ENCODE measurements around the gene SLC6A13.
"Not testable (repeated sequence)": the region's sequence is repeated elsewhere in the genome, so short reads cannot be mapped to it uniquely, and the experiment has no call there.

SLC6A13 gene

DNA sequence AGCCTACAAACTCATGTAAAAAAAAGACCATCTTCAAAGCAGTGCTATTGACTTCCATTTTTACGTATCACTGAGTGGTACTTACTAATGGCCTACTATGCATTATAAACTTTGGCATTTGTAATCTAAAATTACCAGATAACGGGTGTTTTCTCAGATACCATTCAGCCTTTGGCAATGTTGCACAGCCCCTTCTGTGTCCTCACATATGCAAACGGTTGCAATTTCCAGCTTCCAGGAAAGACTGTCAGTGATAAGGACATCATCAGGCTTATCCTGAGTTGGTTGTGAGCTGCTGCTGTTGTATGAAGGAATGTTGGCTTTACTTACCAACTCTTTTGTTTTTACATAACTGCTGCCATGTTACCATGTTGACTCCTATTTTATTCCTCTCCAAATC, 1.6 kb upstream of the SLC6A13 start:
- no peak for DNase-seq

DNA sequence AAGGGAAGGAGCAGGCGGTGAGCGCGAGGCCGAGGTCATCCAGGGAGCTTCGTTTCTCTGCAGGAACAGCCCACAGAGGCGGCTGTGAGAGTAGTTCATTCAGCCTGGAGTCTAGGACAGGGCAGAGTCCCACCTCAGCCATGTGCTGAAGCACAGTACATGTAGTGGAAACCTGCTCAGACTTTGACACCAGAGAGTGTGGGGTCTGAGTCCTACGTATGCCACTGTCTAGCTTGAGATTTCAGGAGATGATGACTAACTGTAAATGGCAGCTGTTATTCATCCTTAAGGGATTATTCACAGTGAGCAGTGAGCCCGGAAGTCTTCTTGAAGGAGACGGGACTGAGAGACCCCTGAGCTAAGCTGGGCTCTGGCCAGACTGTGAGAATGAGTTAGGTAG, 938 bp upstream of the SLC6A13 start:
- no peak for DNase-seq

DNA sequence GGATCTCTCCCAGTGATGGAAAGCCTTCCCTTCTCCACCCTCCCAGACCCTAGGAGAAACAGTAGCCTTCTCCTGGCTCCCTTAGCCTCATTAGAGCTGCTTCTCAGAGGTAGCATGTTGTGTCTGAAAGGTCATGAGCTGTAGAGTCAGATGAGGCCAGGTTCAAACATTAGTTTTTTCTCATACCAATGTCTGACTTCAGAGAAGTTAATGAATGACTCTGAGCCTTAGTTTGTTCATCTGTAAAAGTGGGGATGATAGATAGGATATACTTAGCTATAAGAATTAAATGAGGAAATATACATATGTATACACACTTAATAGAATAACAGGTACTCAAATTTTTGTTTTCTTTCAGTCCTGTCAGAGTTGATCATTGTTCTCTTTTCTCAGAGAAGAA, 523 bp downstream of the SLC6A13 start:
- no peak for DNase-seq

DNA sequence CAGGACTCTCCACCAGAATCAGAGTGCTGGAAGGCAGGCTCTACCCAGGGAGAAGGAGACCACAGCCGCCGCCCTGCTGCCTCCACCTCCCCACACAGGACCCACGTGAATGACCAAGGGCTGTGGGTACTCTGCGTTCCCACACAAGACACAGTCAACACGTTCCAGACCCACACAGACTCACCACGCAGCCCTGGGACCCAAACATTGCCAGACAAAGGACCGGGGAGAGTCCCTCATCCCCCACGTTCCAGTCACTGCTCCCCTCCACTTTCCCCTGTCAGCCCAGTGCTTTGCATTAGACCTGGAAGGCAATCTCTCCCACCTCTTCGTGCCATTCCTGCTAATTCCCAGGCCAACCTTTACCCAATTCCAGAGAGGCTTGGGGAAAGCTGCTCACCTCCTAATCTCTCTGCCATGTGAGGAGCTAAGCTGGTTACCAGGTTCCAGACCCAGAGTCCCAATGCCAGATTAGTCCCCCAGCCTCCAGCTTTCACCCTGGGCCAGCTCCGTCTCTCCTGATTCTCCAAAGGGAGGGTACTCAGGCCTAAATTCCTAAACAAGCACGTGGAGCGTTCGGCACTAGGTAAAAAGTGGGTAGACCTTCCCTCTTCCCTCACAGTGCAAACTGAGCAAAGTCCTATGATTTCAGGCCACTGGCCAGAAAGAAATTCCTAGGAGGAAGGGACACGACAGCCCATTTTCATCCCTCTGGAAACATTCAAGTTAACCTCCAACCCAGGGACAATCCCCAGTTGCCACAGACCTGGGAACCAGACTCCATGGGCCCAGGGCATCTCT, 4.9 kb downstream of the SLC6A13 start:
- no peak for DNase-seq

DNA sequence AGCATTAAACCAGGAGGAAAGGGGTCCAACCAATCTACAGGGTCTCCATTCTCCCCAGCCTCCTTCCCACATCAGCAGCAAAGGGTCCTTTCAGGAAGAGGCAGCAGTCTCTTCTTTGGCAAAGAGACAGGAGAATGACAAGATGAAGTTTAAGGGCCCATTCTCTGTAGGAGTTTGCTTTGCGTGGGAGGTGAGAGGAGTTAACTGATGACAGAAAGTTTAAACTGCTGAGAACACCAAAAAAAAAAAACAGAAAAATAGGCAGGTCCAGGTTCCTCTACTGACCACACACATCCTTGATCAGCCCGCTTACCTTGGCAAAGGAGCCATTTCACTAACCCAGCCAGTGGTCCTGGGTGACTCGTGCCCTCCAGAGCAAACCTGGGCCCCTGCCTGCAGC, 5.7 kb downstream of the SLC6A13 start:
- no peak for DNase-seq

DNA sequence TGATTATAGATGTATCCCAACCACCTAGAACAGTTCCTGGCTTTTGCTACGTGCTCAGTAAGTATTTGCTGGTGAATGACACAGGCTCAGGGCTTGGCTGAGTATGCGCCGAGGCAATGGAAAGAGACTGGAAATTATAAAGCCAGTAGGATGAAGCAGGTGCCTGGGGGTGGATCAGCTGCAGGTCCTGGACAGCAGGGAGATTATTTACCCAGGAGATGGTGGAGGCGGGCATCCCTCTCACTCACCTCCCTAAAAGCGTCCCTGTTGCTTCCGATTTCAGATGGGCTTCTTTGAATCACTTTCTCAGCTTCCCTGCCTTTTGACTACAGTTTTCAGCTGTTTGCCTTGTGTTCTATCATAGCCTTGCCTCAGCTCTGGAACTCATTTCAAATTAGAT, 6.4 kb downstream of the SLC6A13 start:
- peak in 1 of 51 donors; percentile 5 for DNase-seq

DNA sequence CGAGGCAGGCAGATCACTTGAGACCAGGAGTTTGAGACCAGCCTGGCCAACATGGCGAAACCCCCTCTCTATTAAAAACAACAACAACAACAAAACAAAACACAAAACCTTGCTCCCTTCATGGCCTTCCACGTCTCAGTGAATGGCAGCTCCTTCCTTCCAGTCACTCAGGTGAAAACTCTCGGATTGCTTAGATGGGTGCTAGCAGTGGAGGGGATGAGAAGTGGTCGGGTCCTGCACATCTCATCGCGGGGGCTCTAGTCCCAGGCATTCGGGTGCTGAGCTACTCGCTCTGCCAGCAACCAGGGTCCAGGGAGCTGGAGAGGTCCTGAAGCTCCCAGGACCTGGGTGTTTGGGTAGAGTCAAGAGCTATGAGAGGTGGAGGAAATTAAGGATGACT, 7.7 kb downstream of the SLC6A13 start:
- no peak for DNase-seq

DNA sequence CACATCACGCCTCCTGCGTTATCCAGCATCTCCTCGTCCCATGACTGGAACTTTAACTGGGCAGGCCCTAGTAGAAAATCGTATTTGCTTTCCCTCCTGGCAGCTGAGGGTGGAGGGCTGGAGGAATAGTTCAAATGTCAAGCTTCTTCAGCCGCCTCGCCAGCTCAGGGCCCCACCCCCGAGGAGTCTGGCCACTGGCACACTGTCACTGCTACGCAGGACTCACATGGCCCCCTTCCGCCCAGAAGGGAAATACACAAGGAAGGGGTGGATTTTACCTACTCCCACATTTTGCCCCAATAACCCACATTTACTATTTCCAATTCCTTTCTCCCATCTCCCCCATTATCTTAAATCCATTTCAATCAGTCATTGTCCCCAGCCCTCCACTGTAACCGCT, 8.6 kb downstream of the SLC6A13 start:
- no peak for DNase-seq

DNA sequence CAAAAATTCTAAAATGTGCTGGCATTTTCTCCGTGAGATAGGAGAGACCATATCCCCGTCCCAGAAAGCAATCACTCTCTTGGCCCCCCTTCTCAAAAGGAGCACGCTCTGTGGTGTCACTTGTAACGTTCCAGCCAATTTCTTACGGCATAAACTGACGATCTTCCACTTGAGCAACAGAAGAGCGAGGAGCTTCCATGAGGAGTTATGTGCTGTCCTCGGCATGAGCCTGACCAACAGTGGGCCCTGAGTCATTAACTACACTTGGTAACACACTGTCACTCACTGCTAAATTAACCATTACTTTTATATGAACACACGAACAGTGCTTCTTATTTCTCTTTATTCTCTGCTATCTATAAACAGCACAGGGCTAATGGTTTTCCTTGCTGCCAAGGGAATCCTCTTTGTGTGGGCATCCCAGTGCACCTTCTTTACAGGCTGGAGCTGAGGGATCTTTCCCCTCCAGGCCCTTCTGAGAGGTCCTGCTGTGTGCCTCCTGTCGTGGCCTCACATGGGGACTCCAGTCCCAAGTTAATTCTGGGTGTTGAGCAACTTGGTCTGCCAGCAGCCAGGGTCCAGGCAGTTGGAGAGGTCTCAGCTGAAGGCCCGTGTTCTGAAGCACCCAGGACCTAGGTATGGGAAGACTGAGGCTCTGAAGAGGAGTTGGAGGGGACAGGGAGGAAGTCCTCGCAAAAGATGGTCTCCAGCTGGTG, 9.4 kb downstream of the SLC6A13 start:
- no peak for DNase-seq

DNA sequence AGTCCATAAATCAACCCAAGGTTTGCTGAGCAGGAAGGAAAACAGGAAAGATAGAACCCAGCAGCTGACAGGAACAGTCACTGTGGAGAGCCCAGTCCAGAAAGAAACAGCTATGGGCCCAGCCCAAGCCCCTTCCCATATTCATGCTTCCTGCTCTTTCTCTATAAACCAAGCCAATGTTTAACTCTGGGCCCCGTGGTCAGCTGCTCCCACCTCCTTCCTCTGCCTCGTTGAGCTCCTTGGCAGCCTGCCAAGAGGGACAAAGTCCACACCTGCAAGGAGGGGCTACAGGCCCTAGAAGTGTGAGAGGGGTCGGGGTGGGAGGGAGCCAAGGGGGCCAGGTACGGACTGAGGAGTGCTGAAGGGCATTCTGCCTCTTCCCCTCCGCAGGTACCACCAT, 10.0 kb downstream of the SLC6A13 start:
- DNase-seq = no peak

DNA sequence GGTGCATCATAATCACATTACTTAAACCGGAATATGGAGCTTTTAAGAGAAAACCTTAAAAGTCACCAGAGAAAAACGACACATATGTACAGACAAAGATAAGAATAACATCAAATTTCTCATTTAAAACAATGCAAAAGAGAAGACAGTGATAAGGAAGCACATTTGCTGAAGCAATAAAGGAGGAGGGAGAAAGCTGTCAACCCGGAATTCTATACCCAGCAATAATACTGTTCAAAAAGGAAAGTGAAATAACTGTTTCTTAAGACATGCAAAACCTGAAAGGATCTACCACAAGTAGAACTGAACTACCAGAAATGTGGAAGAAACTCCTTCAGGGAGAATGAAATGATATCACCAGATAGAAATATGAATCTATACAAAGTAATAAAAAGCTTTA, 15.4 kb downstream of the SLC6A13 start:
- no peak for DNase-seq

DNA sequence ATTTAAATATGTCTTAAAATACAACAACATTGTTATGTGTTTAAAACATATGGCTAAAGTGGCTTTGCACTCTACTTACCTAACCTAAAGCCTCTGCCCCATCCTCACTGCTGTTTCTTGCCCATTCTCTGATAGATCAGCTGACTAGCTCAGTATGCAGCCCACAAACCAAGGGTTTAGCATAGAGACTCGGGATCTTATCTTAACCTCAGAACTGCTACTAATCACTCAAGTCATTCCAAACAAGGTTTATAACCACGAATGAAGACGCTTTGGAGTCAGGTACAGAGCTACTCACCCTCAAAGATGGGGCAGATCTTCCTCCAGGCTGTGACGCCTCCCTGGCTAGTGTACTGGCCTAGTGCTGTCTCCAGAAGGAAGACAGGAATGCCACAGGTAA, 19.3 kb downstream of the SLC6A13 start:
- no peak for DNase-seq

DNA sequence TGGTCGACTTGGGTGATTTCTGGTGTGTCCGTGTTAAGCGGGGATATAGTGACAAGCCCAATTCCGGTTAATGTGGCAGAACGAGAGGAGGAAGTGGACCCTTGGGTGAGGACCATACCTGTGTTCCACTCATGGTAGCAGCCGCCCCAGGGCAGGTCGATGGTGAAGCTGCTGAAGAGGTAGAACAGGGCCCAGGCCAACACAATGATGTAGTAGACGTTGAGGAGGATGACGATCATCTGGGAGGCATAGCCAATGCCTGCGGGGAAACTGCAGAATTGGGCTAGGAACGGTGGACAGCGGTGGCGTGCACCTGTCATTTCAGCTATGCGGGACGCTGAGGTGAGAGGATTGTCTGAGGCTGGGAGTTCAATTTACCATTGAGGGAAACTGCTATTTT, 20.1 kb downstream of the SLC6A13 start:
- DNase-seq = no peak

DNA sequence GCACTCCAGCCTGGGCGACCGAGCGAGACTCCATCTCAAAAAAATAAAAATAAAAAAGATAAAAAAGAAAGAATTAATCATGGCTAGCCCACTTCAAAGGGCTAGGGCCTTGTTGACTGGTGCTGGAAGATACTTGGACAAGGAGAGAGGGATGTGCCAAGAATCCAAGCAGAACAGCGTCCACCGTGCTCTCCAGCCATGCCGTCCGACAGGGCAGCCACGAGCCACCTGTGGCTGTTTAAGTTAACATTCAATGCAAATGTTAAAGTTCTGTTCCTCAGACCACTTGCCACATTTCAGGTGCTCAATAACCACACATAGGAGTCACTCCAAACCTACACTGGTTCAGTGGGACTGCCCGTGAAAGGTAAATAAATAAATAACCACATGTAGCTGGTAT, 21.4 kb downstream of the SLC6A13 start:
- DNase-seq = no peak

DNA sequence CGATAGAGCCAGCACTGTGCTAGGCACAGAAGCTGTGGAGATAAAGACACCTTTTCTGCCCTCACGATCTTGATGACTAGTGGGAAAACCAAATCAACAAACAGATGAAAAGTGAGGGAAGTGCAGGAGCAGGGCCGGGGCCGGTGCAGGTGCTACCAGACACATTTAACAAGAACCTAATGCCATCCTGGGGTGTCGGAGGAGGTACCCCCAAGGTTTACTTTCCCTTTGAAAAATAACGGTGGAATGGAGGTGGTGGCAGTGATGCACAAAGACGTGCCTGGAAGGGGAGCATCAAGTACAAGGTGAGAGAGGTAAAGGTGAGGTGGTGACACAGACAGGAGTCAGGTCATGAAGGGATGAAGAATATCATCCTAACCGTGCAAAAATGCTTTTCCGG, 22.1 kb downstream of the SLC6A13 start:
- DNase-seq = no peak

DNA sequence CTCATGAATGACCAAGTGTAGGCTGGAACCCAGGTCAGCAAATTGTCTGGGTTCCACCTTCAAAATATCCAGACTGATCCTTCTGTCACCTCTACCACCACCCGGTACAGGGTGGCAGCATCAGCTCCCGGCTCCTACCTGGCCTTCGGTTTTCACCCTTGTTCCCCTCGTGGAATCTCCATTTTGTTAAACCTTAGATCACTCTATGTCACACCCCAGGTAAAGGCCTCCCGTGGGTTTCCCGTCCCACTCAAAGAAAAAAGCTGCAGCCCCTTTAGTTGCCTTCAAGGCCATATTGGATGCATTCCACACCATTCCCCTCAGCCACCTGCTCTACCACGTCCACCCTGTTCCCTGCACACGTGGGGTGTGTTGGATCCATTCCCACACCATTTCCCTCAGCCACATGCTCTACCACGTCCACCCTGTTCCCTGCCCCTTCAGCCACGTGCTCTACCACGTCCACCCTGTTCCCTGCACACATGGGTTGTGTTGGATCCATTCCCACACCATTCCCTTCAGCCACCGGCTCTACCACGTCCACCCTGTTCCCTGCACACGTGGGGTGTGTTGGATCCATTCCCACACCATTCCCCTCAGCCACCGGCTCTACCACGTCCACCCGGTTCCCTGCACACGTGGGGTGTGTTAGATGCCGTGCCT, 23.8 kb downstream of the SLC6A13 start:
- DNase-seq = no peak

DNA sequence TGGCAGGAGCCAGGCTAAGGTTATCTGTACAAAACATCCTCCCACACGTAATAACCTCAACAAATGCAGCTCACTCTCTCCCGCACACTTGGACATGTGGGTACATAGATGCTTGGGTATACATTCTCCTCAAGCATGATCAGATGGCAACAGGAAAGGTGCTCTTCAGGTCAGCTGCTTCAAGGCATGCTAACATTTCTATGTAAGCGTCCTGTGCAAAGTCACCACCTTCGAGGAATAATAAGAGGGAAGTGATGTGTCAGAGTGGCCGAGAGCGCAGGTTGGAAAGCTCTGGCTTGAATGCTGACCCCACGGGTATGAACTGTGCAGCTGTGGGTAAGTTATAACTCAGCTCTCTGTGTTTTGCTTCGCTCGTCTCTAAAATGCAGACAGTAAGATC, 24.5 kb downstream of the SLC6A13 start:
- DNase-seq = no peak

DNA sequence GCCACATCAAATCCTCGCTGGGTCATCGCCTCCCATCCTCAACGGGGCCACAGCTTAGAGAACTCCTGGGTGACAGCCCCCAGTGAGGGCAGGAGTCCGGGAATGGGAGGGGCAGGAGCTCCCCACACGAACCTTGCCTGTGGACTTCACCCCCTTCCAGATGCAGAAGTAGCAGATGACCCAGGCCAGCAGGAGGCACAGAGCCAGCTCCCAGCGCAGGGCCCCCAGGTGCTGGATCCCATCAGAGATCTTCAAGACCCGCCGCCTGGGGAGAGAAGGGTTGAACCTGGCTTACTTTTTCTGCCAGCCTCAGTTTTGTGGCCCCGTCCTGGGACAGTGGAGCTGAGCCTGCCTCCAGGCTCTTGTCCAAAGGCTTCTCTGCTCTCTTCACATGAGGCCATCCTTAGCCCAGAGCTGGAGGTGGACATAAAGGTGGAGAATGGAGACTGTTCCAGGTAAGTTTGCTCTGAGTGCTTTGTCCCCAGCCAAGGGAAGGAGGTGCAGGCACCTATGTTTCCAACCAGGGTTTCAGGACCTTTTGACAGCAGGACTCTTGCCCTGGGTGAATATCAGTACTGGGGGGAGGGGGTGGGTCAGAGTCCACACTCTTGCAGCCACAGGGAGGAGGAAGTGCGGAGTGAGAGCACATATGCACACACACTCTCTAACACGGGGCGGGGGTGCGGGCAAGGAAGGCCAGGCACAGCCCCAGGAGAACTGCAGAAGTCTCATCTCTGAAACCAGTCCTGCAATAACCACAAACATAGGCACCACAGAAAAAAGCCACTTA, 25.4 kb downstream of the SLC6A13 start:
- DNase-seq = no peak

DNA sequence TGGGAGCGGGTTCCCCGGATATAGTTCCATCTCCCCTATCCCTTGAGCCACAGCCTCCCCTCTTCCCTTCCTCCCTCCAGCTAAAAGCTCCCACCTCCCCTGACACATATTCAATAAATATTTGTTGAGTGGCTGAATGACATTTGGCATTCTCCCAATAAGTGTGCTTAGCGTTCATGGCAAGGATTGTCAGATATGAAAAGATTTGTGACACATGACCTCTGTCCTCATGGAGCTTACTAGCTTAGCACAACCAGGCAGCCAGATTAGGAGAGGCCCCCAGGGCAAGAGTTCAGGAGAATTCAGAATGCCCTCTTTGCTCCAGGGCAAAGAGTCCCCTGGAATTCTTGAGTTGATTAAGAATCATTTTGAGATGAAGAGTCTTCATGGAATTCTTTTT, 26.2 kb downstream of the SLC6A13 start:
- no peak for DNase-seq

DNA sequence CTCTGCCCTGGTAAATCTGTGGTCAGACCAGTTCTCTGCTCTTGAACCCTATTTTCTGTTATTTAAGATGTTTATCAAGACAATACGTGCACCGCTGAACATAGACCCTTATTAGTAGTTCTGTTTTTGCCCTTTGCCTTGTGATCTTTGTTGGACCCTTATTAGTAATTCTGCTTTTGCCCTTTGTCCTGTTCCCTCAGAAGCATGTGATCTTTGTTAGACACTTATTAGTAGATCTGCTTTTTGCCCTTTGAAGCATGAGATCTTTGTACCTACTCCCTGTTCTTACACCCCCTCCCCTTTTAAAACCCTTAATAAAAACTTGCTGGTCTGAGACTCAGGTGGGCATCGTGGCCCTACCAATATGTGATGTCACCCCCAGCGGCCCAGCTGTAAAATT, 26.7 kb downstream of the SLC6A13 start:
- not testable (repeated sequence) for DNase-seq

DNA sequence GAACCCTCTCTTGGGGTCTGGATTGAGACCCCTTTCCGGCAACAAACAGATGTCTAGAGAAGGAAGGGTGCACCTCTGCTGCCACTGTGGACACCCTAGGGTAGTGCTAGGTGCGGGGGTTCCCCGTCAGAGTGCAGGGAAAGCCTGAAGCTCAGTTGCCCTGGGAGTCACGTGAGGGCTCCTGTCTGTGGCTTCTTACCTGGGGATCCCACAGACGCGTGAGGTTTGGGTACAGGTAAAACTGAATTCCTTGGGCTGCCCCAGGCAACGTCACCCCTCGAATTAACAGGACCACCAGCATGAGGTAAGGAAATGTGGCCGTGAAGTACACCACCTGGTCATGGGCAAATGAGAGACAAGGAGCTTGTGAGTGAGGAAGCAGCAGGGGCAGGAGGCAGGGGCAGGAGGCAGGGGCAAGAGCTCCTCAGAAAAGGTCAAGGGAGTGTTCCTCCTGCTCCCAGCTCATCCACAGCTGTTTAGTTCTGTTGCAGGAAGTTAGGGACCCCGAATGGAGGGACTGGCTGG, 27.7 kb downstream of the SLC6A13 start:
- no peak for DNase-seq

DNA sequence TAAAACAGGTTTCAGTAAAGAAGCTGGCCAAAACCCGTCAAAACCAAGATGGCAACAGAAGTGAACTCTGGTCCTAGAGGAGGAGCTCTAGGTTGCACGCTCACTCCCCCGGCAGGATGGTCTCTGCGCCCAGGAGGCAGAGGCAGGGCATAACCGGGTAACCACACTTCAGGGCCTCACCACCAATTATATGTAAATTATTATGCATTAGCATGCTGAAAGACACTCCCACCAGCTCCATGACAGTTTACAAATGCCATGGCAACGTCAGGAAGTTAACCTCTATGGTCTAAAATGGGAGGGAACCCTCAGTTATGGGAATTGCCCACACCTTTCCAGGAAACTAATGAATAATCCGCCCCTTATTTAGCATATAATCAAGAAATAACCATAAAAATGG, 28.6 kb downstream of the SLC6A13 start:
- no peak for DNase-seq

Data from hypothalamus (tissue), 51 donors.